ENCODE measurements around the gene TAS2R38.

- peak; percentile 97 for TF ChIP-seq CTCF (IDR thresholded peaks at IDR 0.05)
- TF ChIP-seq EZH2phosphoT487 (IDR thresholded peaks at IDR 0.05) = no peak
Observed at GRCh38 chr7:141975806-141976523, 2.4 kb upstream of the TAS2R38 start.

Measured in neural progenitor cell (in vitro differentiated cells).